H1 (cell line): ENCODE results near the gene FGGY. TPM values are rescaled to one million over a fixed set of nuclear protein-coding genes. Genes with fewer than 3 reads are reported as not detected.

Source experiments
- EP300 ChIP-seq, 2 experiments: IDR thresholded peaks; 1 replicate in 1 of 2; 2 replicates in 1 of 2; pipeline ENCODE4 v1.6.1; 2011 to 2012; ENCODE audit warnings: low read depth in 2 of 2, low read length in 2 of 2, mild to moderate bottlenecking in 2 of 2, borderline replicate concordance in 1 of 2, inconsistent platforms in 1 of 2, moderate library complexity in 1 of 2
- EZH2 ChIP-seq: fragments of 200-600 bp; sonication (generic); IDR thresholded peaks from 2 replicates; pipeline ENCODE4 v1.7.1; 2012; ENCODE audit warnings: low read depth, mild to moderate bottlenecking, moderate library complexity, low read length, inconsistent platforms; ENCODE audit not compliant: severe bottlenecking
- GABPA ChIP-seq: IDR thresholded peaks from 2 replicates; pipeline ENCODE4 v1.6.1; 2011; ENCODE audit warnings: mild to moderate bottlenecking, low read length, moderate library complexity, borderline replicate concordance; ENCODE audit not compliant: insufficient read depth
- RNF2 ChIP-seq: fragments of 200-900, 300-1000 bp; sonication (generic); IDR thresholded peaks from 2 replicates; pipeline ENCODE4 v1.7.1; 2016; ENCODE audit warnings: borderline replicate concordance, low read depth, mild to moderate bottlenecking, antibody characterized with exemption, low read length; ENCODE audit not compliant: poor library complexity, severe bottlenecking; ENCODE audit errors: missing control alignments
- TCF12 ChIP-seq: IDR thresholded peaks from 2 replicates; pipeline ENCODE4 v1.6.1; 2011; ENCODE audit warnings: low read depth, mild to moderate bottlenecking, low read length
- polyA plus RNA-seq, 7 experiments: library from polyadenylated mRNA; depleted of rRNA in 3 of 7; stranded (reverse) in 5 of 7; unstranded in 2 of 7; fragments of >200 nt in 5 of 7; fragments of 200-250 nt in 2 of 7; gene quantifications; 1 replicate in 5 of 7; 2 replicates in 1 of 7; 4 replicates in 1 of 7; pipeline versions ENCODE4 v1.2.1 to v1.2.3, GENCODE V29; 2011 to 2013; ENCODE audit warnings: missing spikeins in 2 of 7, mixed read lengths in 2 of 7
- total RNA-seq: library from RNA; stranded (reverse); fragmentation: NEBNext Ultra II Directional; extraction: Animal tissue kit (Norgen Biotek cat#: 25700); gene quantifications from 2 replicates; pipeline ENCODE4 v1.2.1, GENCODE V29; 2021

The FGGY gene
- total and polyA plus RNA-seq, 2 of the 8 experiments (the other 6 are each of a cell fraction or from before 2014, with no cell fraction given): 10.3 to 12.5 TPM

DNA sequence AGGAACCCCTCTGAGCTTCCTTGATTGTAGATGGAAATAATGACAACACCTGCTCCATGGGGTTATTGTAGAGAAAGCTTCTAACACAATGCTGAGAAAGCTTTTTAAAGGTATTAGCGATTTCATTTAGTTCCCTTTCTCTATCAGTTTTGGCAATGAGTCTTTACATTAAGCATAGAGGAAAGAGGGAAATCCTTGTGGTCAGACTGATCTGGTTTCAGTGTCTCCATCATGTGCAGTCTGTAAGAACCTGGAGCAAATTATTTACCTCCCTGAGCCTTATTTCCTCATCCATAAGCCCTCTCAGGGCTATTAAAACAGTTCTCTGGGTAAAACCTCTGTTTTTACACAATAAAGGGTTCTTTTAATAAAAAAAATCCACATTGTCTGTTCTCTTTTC is 87.5 kb downstream of the FGGY start (continued):
- TF ChIP-seq TCF12 (no peak), GABPA (no peak), RNF2 (no peak), EP300 (IDR thresholded peaks at IDR 0.05; ENCODE audit: borderline replicate concordance in 1 of 2, low read depth in 2 of 2, low read length in 2 of 2) (no peak), EZH2 (no peak)
- TF ChIP-seq, all 59 proteins: peak for 0
